IPS-20b (cell line): ENCODE results near the gene RAB29.

Source experiments
- H3K27ac ChIP-seq: one replicate; pipeline ENCODE4 v1.5.1; 2013; ENCODE audit warnings: low read length
- H3K27me3 ChIP-seq: 2 replicates; pipeline ENCODE4 v1.6.1; 2013; ENCODE audit warnings: mild to moderate bottlenecking, low read length, inconsistent platforms; ENCODE audit not compliant: insufficient read depth
- H3K36me3 ChIP-seq: 2 replicates; pipeline ENCODE4 v1.6.1; 2013; ENCODE audit warnings: low read depth, mild to moderate bottlenecking, inconsistent platforms, low read length, moderate library complexity; ENCODE audit not compliant: insufficient read depth
- H3K4me1 ChIP-seq: 2 replicates; pipeline ENCODE4 v1.6.1; 2013; ENCODE audit warnings: mild to moderate bottlenecking, control low read depth, inconsistent platforms, low read length, moderate library complexity; ENCODE audit not compliant: insufficient read depth
- H3K4me3 ChIP-seq: 2 replicates; pipeline ENCODE4 v1.5.1; 2013; ENCODE audit warnings: mild to moderate bottlenecking, low read length, inconsistent platforms
- H3K9ac ChIP-seq: 2 replicates; pipeline ENCODE4 v1.6.1; 2013; ENCODE audit warnings: low read depth, mild to moderate bottlenecking, inconsistent platforms, low read length, moderate library complexity
- H3K9me3 ChIP-seq: 2 replicates; pipeline ENCODE4 v1.6.1; 2013; ENCODE audit warnings: mild to moderate bottlenecking, low read depth, low read length, inconsistent platforms; ENCODE audit not compliant: insufficient read depth

The RAB29 gene

GRCh38 chr1:205775717-205776056 is 405 bp upstream of the RAB29 start:
- peak overlapping the region; percentile 87; the same call in 1 of the 2 replicates for H3K4me3 ChIP-seq
- no peak overlapping the region for H3K9ac ChIP-seq
- H3K9me3 ChIP-seq: no peaks in the 10 kb centered on the region
- no peaks in the 10 kb centered on the region for H3K36me3 ChIP-seq
- no peak overlapping the region for H3K27ac ChIP-seq
- H3K4me1 ChIP-seq: peaks cover 4% of the 10 kb centered on the region; the same call in 1 of the 2 replicates
- H3K27me3 ChIP-seq: peaks cover 42% of the 10 kb centered on the region

- H3K4me3 ChIP-seq: peak overlapping the region; percentile 87
- peak overlapping the region; percentile 57; the same call in 1 of the 2 replicates for H3K9ac ChIP-seq
- no peaks in the 10 kb centered on the region for H3K36me3 ChIP-seq
Measured at GRCh38 chr1:205774198-205775014, 876 bp downstream of the RAB29 start.

GRCh38 chr1:205772607-205773032 is 2.7 kb downstream of the RAB29 start:
- H3K4me3 ChIP-seq: no peak overlapping the region
- H3K9ac ChIP-seq: no peak overlapping the region
- H3K36me3 ChIP-seq: no peaks in the 10 kb centered on the region
- H3K27me3 ChIP-seq: peaks cover 42% of the 10 kb centered on the region
- no peak overlapping the region for H3K27ac ChIP-seq
- H3K4me1 ChIP-seq: peaks cover 4% of the 10 kb centered on the region
- H3K9me3 ChIP-seq: no peaks in the 10 kb centered on the region

More at GRCh38 chr1:205774198-205775014, 876 bp downstream of the RAB29 start:
- peaks cover 4% of the 10 kb centered on the region for H3K4me1 ChIP-seq
- no peaks in the 10 kb centered on the region for H3K9me3 ChIP-seq
- no peak overlapping the region for H3K27ac ChIP-seq
- peaks cover 42% of the 10 kb centered on the region for H3K27me3 ChIP-seq

- H3K9ac ChIP-seq: no peak overlapping the region
- peaks cover 4% of the 10 kb centered on the region for H3K4me1 ChIP-seq
- H3K36me3 ChIP-seq: no peaks in the 10 kb centered on the region
- H3K27ac ChIP-seq: no peak overlapping the region
- no peak overlapping the region for H3K4me3 ChIP-seq
- no peaks in the 10 kb centered on the region for H3K9me3 ChIP-seq
- H3K27me3 ChIP-seq: peaks cover 33% of the 10 kb centered on the region
Measured at GRCh38 chr1:205770618-205771017, 4.7 kb downstream of the RAB29 start.

GRCh38 chr1:205769641-205770365 is 5.5 kb downstream of the RAB29 start:
- Histone ChIP-seq H3K9ac (no peak overlapping the region), H3K9me3 (no peaks in the 10 kb centered on the region), H3K4me3 (no peak overlapping the region), H3K27me3 (peaks cover 26% of the 10 kb centered on the region), H3K27ac (no peak overlapping the region), H3K4me1 (peaks cover 4% of the 10 kb centered on the region), H3K36me3 (no peaks in the 10 kb centered on the region)

- Histone ChIP-seq H3K9ac (no peak overlapping the region), H3K27me3 (0 out of 2 replicates have a peak, but pooled peaks cover under 1% of the 10 kb centered on the region), H3K4me1 (no peaks in the 10 kb centered on the region; the same call in none of the 2 replicates), H3K4me3 (no peak overlapping the region), H3K9me3 (no peaks in the 10 kb centered on the region), H3K36me3 (no peaks in the 10 kb centered on the region), H3K27ac (no peak overlapping the region)
Measured at GRCh38 chr1:205767248-205767647, 8.0 kb downstream of the RAB29 start.

GRCh38 chr1:205766570-205766969 is 8.7 kb downstream of the RAB29 start:
- no peak overlapping the region for H3K9ac ChIP-seq

GRCh38 chr1:205766038-205766437 is 9.2 kb downstream of the RAB29 start:
- Histone ChIP-seq H3K27me3 (no peaks in the 10 kb centered on the region), H3K36me3 (no peaks in the 10 kb centered on the region), H3K9ac (no peak overlapping the region), H3K9me3 (no peaks in the 10 kb centered on the region), H3K27ac (no peak overlapping the region), H3K4me1 (no peaks in the 10 kb centered on the region; the same call in none of the 2 replicates), H3K4me3 (no peak overlapping the region)

More at GRCh38 chr1:205766570-205766969, 8.7 kb downstream of the RAB29 start:
- H3K27ac ChIP-seq: no peak overlapping the region
- no peak overlapping the region for H3K4me3 ChIP-seq
- no peaks in the 10 kb centered on the region; the same call in none of the 2 replicates for H3K4me1 ChIP-seq
- H3K27me3 ChIP-seq: no peaks in the 10 kb centered on the region
- H3K9me3 ChIP-seq: no peaks in the 10 kb centered on the region
- H3K36me3 ChIP-seq: no peaks in the 10 kb centered on the region

GRCh38 chr1:205764578-205764977 is 10.7 kb downstream of the RAB29 start:
- Histone ChIP-seq H3K27me3 (no peaks in the 10 kb centered on the region), H3K4me1 (no peaks in the 10 kb centered on the region; the same call in 1 of the 2 replicates), H3K36me3 (no peaks in the 10 kb centered on the region), H3K4me3 (no peak overlapping the region), H3K9me3 (no peaks in the 10 kb centered on the region), H3K9ac (no peak overlapping the region), H3K27ac (no peak overlapping the region)

GRCh38 chr1:205763980-205764379 is 11.3 kb downstream of the RAB29 start:
- Histone ChIP-seq H3K9ac (no peak overlapping the region), H3K4me3 (no peak overlapping the region), H3K27me3 (no peaks in the 10 kb centered on the region), H3K27ac (no peak overlapping the region), H3K36me3 (no peaks in the 10 kb centered on the region), H3K4me1 (no peaks in the 10 kb centered on the region; the same call in 1 of the 2 replicates), H3K9me3 (no peaks in the 10 kb centered on the region)

GRCh38 chr1:205760606-205761005 is 14.7 kb downstream of the RAB29 start:
- no peak overlapping the region for H3K9ac ChIP-seq
- H3K4me3 ChIP-seq: no peak overlapping the region
- H3K27ac ChIP-seq: no peak overlapping the region
- H3K36me3 ChIP-seq: no peaks in the 10 kb centered on the region
- 0 out of 2 replicates have a peak, but pooled peaks cover 1% of the 10 kb centered on the region for H3K27me3 ChIP-seq
- H3K9me3 ChIP-seq: no peaks in the 10 kb centered on the region
- H3K4me1 ChIP-seq: no peaks in the 10 kb centered on the region
